Measurements from ENCODE around the gene GOLT1A.

The GOLT1A gene

GRCh38 chr1:204213668-204214662 is at the start of gene GOLT1A:
TSS of gene GOLT1A (minus strand) at chr1:204213988. CDS start at chr1:204213906, 82 bp downstream.
- H3K4me3 ChIP-seq (ENCODE audit: low read depth, low read length): peak within 1 kb of the TSS; percentile 59
- TF ChIP-seq CTCF (IDR thresholded peaks at IDR 0.05; ENCODE audit: control insufficient read depth, extremely low read depth, insufficient read depth): peak; percentile 91
- DNase-seq (ENCODE audit: low read depth): peak; percentile 69

GRCh38 chr1:204263254-204263910 is 49.6 kb upstream of the GOLT1A start:
- no peak for DNase-seq (ENCODE audit: low read depth)
- H3K4me3 ChIP-seq (ENCODE audit: low read depth, low read length): no peak overlapping the region
- no peak for TF ChIP-seq CTCF (IDR thresholded peaks at IDR 0.05; ENCODE audit: control insufficient read depth, extremely low read depth, insufficient read depth)

- no peak for TF ChIP-seq CTCF (IDR thresholded peaks at IDR 0.05; ENCODE audit: control insufficient read depth, extremely low read depth, insufficient read depth)
- DNase-seq (ENCODE audit: low read depth): no peak
- no peak overlapping the region for H3K4me3 ChIP-seq (ENCODE audit: low read depth, low read length)
Observed at GRCh38 chr1:204262506-204263253, 48.9 kb upstream of the GOLT1A start.

GRCh38 chr1:204261746-204262505 is 48.1 kb upstream of the GOLT1A start:
- TF ChIP-seq CTCF (IDR thresholded peaks at IDR 0.05; ENCODE audit: control insufficient read depth, extremely low read depth, insufficient read depth): no peak
- no peak overlapping the region for H3K4me3 ChIP-seq (ENCODE audit: low read depth, low read length)
- no peak for DNase-seq (ENCODE audit: low read depth)

- no peak for TF ChIP-seq CTCF (IDR thresholded peaks at IDR 0.05; ENCODE audit: control insufficient read depth, extremely low read depth, insufficient read depth)
- no peak for DNase-seq (ENCODE audit: low read depth)
- no peak overlapping the region for H3K4me3 ChIP-seq (ENCODE audit: low read depth, low read length)
Observed at GRCh38 chr1:204261266-204261665, 47.5 kb upstream of the GOLT1A start.

- H3K4me3 ChIP-seq (ENCODE audit: low read depth, low read length): no peak overlapping the region
- DNase-seq (ENCODE audit: low read depth): no peak
- no peak for TF ChIP-seq CTCF (IDR thresholded peaks at IDR 0.05; ENCODE audit: control insufficient read depth, extremely low read depth, insufficient read depth)
Observed at GRCh38 chr1:204260601-204261197, 46.9 kb upstream of the GOLT1A start.

Data from LNCaP clone FGC (cell line).